IPS-15b (cell line): ENCODE data around the gene NR5A1.

ENCODE experiments used
- H3K27me3 ChIP-seq: one replicate; pipeline ENCODE4 v1.6.1; 2013; ENCODE audit warnings: low read length; ENCODE audit not compliant: control insufficient read depth, insufficient read depth
- H3K36me3 ChIP-seq: one replicate; pipeline ENCODE4 v1.6.1; 2013; ENCODE audit warnings: low read length; ENCODE audit not compliant: control insufficient read depth, insufficient read depth
- H3K4me1 ChIP-seq: one replicate; pipeline ENCODE4 v1.6.1; 2013; ENCODE audit warnings: mild to moderate bottlenecking, low read length; ENCODE audit not compliant: control insufficient read depth, insufficient read depth
- H3K4me3 ChIP-seq: one replicate; pipeline ENCODE4 v1.5.1; 2013; ENCODE audit warnings: low read depth, low read length
- H3K9ac ChIP-seq: one replicate; pipeline ENCODE4 v1.6.1; 2013; ENCODE audit warnings: low read depth, mild to moderate bottlenecking, low read length
- H3K9me3 ChIP-seq: one replicate; pipeline ENCODE4 v1.6.1; 2013; ENCODE audit warnings: mild to moderate bottlenecking, low read length; ENCODE audit not compliant: control insufficient read depth, insufficient read depth

The NR5A1 gene

GRCh38 chr9:124495126-124496074, 11.8 kb downstream of the NR5A1 start:
- no peak overlapping the region for H3K9ac ChIP-seq
- H3K9me3 ChIP-seq = no peaks in the 10 kb centered on the region
- no peaks in the 10 kb centered on the region for H3K36me3 ChIP-seq
- no peaks in the 10 kb centered on the region for H3K4me1 ChIP-seq
- no peaks in the 10 kb centered on the region for H3K27me3 ChIP-seq
- no peak overlapping the region for H3K4me3 ChIP-seq

GRCh38 chr9:124493794-124494479, 13.3 kb downstream of the NR5A1 start:
- Histone ChIP-seq H3K4me1 (no peaks in the 10 kb centered on the region), H3K27me3 (no peaks in the 10 kb centered on the region), H3K9me3 (no peaks in the 10 kb centered on the region)

GRCh38 chr9:124493218-124493617, 14.0 kb downstream of the NR5A1 start:
- H3K9me3 ChIP-seq = no peaks in the 10 kb centered on the region
- no peaks in the 10 kb centered on the region for H3K36me3 ChIP-seq
- no peak overlapping the region for H3K4me3 ChIP-seq
- no peaks in the 10 kb centered on the region for H3K27me3 ChIP-seq
- no peak overlapping the region for H3K9ac ChIP-seq
- H3K4me1 ChIP-seq = no peaks in the 10 kb centered on the region

More at GRCh38 chr9:124493794-124494479, 13.3 kb downstream of the NR5A1 start:
- H3K36me3 ChIP-seq = no peaks in the 10 kb centered on the region
- H3K4me3 ChIP-seq = no peak overlapping the region
- no peak overlapping the region for H3K9ac ChIP-seq

GRCh38 chr9:124492818-124493217, 14.4 kb downstream of the NR5A1 start:
- H3K4me1 ChIP-seq = no peaks in the 10 kb centered on the region
- H3K36me3 ChIP-seq = no peaks in the 10 kb centered on the region
- H3K9me3 ChIP-seq = no peaks in the 10 kb centered on the region
- H3K27me3 ChIP-seq = no peaks in the 10 kb centered on the region
- H3K9ac ChIP-seq = no peak overlapping the region
- H3K4me3 ChIP-seq = no peak overlapping the region

GRCh38 chr9:124491049-124491975, 15.9 kb downstream of the NR5A1 start:
- Histone ChIP-seq H3K4me3 (no peak overlapping the region), H3K9me3 (no peaks in the 10 kb centered on the region), H3K4me1 (no peaks in the 10 kb centered on the region), H3K36me3 (no peaks in the 10 kb centered on the region), H3K9ac (no peak overlapping the region), H3K27me3 (peaks cover 5% of the 10 kb centered on the region)

- H3K36me3 ChIP-seq = no peaks in the 10 kb centered on the region
- no peak overlapping the region for H3K4me3 ChIP-seq
- no peaks in the 10 kb centered on the region for H3K9me3 ChIP-seq
- H3K4me1 ChIP-seq = peaks cover 2% of the 10 kb centered on the region
- peaks cover 5% of the 10 kb centered on the region for H3K27me3 ChIP-seq
- H3K9ac ChIP-seq = no peak overlapping the region
These were observed 17.2 kb downstream of the NR5A1 start for GRCh38 chr9:124490004-124490403.

- Histone ChIP-seq H3K9ac (no peak overlapping the region), H3K9me3 (no peaks in the 10 kb centered on the region), H3K27me3 (peaks cover 5% of the 10 kb centered on the region), H3K4me3 (no peak overlapping the region), H3K4me1 (peaks cover 2% of the 10 kb centered on the region), H3K36me3 (no peaks in the 10 kb centered on the region)
These were observed 18.0 kb downstream of the NR5A1 start for GRCh38 chr9:124489222-124489621.

GRCh38 chr9:124488641-124489210, 18.5 kb downstream of the NR5A1 start:
- H3K27me3 ChIP-seq = peaks cover 5% of the 10 kb centered on the region
- H3K4me3 ChIP-seq = no peak overlapping the region
- no peaks in the 10 kb centered on the region for H3K36me3 ChIP-seq
- H3K4me1 ChIP-seq = peaks cover 2% of the 10 kb centered on the region
- H3K9ac ChIP-seq = no peak overlapping the region
- H3K9me3 ChIP-seq = no peaks in the 10 kb centered on the region

GRCh38 chr9:124487260-124488182, 19.7 kb downstream of the NR5A1 start:
- Histone ChIP-seq H3K4me3 (no peak overlapping the region), H3K27me3 (peaks cover 9% of the 10 kb centered on the region), H3K9ac (no peak overlapping the region), H3K9me3 (no peaks in the 10 kb centered on the region), H3K4me1 (peaks cover 2% of the 10 kb centered on the region), H3K36me3 (no peaks in the 10 kb centered on the region)

- no peak overlapping the region for H3K9ac ChIP-seq
- no peaks in the 10 kb centered on the region for H3K9me3 ChIP-seq
- H3K27me3 ChIP-seq = peaks cover 13% of the 10 kb centered on the region
- no peak overlapping the region for H3K4me3 ChIP-seq
- H3K4me1 ChIP-seq = peaks cover 6% of the 10 kb centered on the region
- no peaks in the 10 kb centered on the region for H3K36me3 ChIP-seq
These were observed 20.4 kb downstream of the NR5A1 start for GRCh38 chr9:124486778-124487259.
